ENCODE data around the gene LRRC59. TPM values are rescaled to one million over a fixed set of nuclear protein-coding genes. Genes with fewer than 3 reads are reported as not detected.

LRRC59 gene
- total and polyA plus RNA-seq, 2 donors (not counting 1 experiment from before 2014, with no cell fraction given): 27.7 to 31.2 TPM

DNA sequence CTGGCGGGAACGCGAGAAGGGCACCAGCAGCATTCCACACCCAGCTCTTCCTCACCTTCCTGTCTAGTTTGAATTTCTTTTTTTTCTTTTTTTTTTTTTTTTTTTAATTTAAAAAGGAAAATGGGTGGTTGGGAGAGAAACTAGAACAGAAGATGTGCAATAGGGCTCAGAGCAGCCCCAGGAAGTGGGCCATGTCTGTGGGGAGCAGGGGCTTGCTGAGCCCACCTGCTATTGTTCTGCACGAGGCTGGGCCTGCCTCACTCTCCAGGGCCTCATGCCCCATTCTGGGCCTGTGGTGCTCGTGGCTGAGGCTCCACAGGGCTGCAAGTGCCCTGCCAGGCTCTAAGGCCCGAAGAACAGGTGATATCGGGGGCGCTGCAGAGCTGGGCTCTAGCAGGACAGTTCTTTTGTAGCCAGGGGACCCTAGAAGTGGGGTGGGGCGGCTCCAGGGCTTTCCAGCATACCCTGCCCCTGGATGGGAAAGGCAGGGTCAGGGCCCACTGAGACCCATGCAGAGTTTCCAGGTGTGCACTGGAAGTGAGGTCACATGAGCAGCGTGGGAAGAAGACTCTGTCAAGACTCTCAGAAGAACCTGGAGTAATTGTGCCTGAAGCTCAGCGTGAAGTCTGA lies 36.7 kb downstream of the LRRC59 start:
- Mint-ChIP-seq H3K9me3 (ENCODE audit: insufficient read depth) (no peaks in the 10 kb centered on the region), H3K4me3 (no peak overlapping the region), H3K27ac (no peak overlapping the region), H3K4me1 (peaks cover 8% of the 10 kb centered on the region), H3K27me3 (no peaks in the 10 kb centered on the region)
- Histone ChIP-seq H3K36me3 (replicated peaks in 1 of 2; ENCODE audit: control extremely low read depth in 1 of 2, control insufficient read depth in 1 of 2, extremely low read depth in 1 of 2, insufficient read depth in 2 of 2, low read length in 1 of 2) (peaks cover 0 to 42% of the 10 kb centered on the region in 2 experiments), H3K4me2 (replicated peaks; ENCODE audit: low read depth, low read length, poor library complexity, severe bottlenecking) (no peak overlapping the region), H3K27ac (ENCODE audit: low read length in 2 of 2) (no peak overlapping the region), H3K9me3 (ENCODE audit: control extremely low read depth in 1 of 3, control insufficient read depth in 2 of 3, insufficient read depth in 1 of 3, low read length in 2 of 3) (no peaks in the 10 kb centered on the region), H3K27me3 (replicated peaks in 1 of 4; ENCODE audit: control extremely low read depth in 1 of 4, control insufficient read depth in 3 of 4, insufficient read depth in 4 of 4, low read length in 3 of 4) (no peaks in the 10 kb centered on the region), H3K79me2 (ENCODE audit: control insufficient read depth, insufficient read depth, low read length) (peaks cover 4% of the 10 kb centered on the region), H2AFZ (ENCODE audit: insufficient read depth, low read depth, low read length, poor library complexity, severe bottlenecking) (no peak overlapping the region), H4K20me1 (ENCODE audit: control insufficient read depth, insufficient read depth, low read length, poor library complexity, severe bottlenecking) (peaks cover 22% of the 10 kb centered on the region), H3K4me1 (ENCODE audit: control insufficient read depth in 2 of 2, insufficient read depth in 2 of 2, low read length in 2 of 2) (peaks cover 5 to 8% of the 10 kb centered on the region in 2 donors), H3K9ac (ENCODE audit: low read length) (no peak overlapping the region), H3K4me3 (ENCODE audit: control extremely low read depth in 1 of 5, extremely low read depth in 1 of 5, insufficient read depth in 1 of 5, low read depth in 2 of 5, low read length in 4 of 5) (no peak overlapping the region)
- intact Hi-C loops (cut with micrococcal nuclease): no loop called here
- DNase-seq (no peak), ATAC-seq (ENCODE audit: low read depth) (no peak)
- TF ChIP-seq CTCF (IDR thresholded peaks at IDR 0.05): no peak
- no peak for TF ChIP-seq EZH2 (IDR thresholded peaks at IDR 0.05; ENCODE audit: borderline replicate concordance, insufficient read depth, low read depth, low read length, poor library complexity, severe bottlenecking)
- ChIA-PET CTCF (interaction anchor here (0.6 to 5.0 kb wide), 13 partner anchors 8 to 866 kb away, joined by 3 to 43 read pairs (median 6); partner anchors contain the start of genes EME1, LRRC59, MRPL27 and RSAD1), POLR2A (interaction anchor here (0.6 to 1.0 kb wide), 2 partner anchors 12 to 15 kb away, joined by 3 read pairs; partner anchors contain the start of gene XYLT2)
- 85% methylated on average over 7 of the region's 11 CpGs for WGBS (ENCODE audit: insufficient coverage)

GRCh38 chr17:50359998-50360461 lies 37.3 kb downstream of the LRRC59 start:
- no peak for ATAC-seq (ENCODE audit: low read depth)
- Histone ChIP-seq H2AFZ (ENCODE audit: insufficient read depth, low read depth, low read length, poor library complexity, severe bottlenecking) (no peak overlapping the region), H3K4me2 (replicated peaks; ENCODE audit: low read depth, low read length, poor library complexity, severe bottlenecking) (no peak overlapping the region), H3K4me1 (ENCODE audit: control insufficient read depth in 2 of 2, insufficient read depth in 2 of 2, low read length in 2 of 2) (peaks cover 5 to 8% of the 10 kb centered on the region in 2 donors), H3K9me3 (ENCODE audit: control extremely low read depth in 1 of 3, control insufficient read depth in 2 of 3, insufficient read depth in 1 of 3, low read length in 2 of 3) (no peaks in the 10 kb centered on the region), H4K20me1 (ENCODE audit: control insufficient read depth, insufficient read depth, low read length, poor library complexity, severe bottlenecking) (peaks cover 18% of the 10 kb centered on the region), H3K27ac (ENCODE audit: low read length in 2 of 2) (no peak overlapping the region), H3K79me2 (ENCODE audit: control insufficient read depth, insufficient read depth, low read length) (peaks cover 4% of the 10 kb centered on the region), H3K27me3 (replicated peaks in 1 of 4; ENCODE audit: control extremely low read depth in 1 of 4, control insufficient read depth in 3 of 4, insufficient read depth in 4 of 4, low read length in 3 of 4) (no peaks in the 10 kb centered on the region), H3K9ac (ENCODE audit: low read length) (no peak overlapping the region), H3K4me3 (ENCODE audit: control extremely low read depth in 1 of 5, extremely low read depth in 1 of 5, insufficient read depth in 1 of 5, low read depth in 2 of 5, low read length in 4 of 5) (no peak overlapping the region), H3K36me3 (replicated peaks in 1 of 2; ENCODE audit: control extremely low read depth in 1 of 2, control insufficient read depth in 1 of 2, extremely low read depth in 1 of 2, insufficient read depth in 2 of 2, low read length in 1 of 2) (peaks cover 0 to 40% of the 10 kb centered on the region in 2 experiments)
- H3K9me3 Mint-ChIP-seq (ENCODE audit: insufficient read depth): no peaks in the 10 kb centered on the region
- no peak overlapping the region for H3K27ac Mint-ChIP-seq
- H3K4me1 Mint-ChIP-seq: peaks cover 8% of the 10 kb centered on the region
- 95% methylated on average over 13 of the region's 14 CpGs for WGBS (ENCODE audit: insufficient coverage)
- H3K4me3 Mint-ChIP-seq: no peak overlapping the region
- ChIA-PET CTCF (interaction anchor here (0.6 to 5.0 kb wide), 7 partner anchors 9 to 866 kb away, joined by 4 to 43 read pairs (median 18); partner anchors contain the start of genes LRRC59, RSAD1 and XYLT2), POLR2A (interaction anchor here (0.6 kb wide), 1 partner anchor 12 kb away, joined by 3 read pairs; no protein-coding TSS in a partner anchor)
- no peak for TF ChIP-seq EZH2 (IDR thresholded peaks at IDR 0.05; ENCODE audit: borderline replicate concordance, insufficient read depth, low read depth, low read length, poor library complexity, severe bottlenecking)
- no peak for TF ChIP-seq CTCF (IDR thresholded peaks at IDR 0.05)
- no peak for DNase-seq
- H3K27me3 Mint-ChIP-seq: no peaks in the 10 kb centered on the region
- intact Hi-C loops (cut with micrococcal nuclease): no loop called here

All from B cell (primary cell).